MM.1S (cell line): ENCODE results near the gene MACROD2.

ENCODE experiments used
- CTCF ChIP-seq: fragments of 300-600 bp; sonication (generic); IDR thresholded peaks from 2 replicates; pipeline ENCODE4 v1.5.1; 2016; ENCODE audit warnings: antibody characterized with exemption, low read length, mixed read lengths
- EZH2phosphoT487 ChIP-seq: fragments of 300-600 bp; sonication (generic); IDR thresholded peaks from 2 replicates; pipeline ENCODE4 v1.6.1; 2018; ENCODE audit warnings: antibody characterized with exemption, low read length

GRCh38 chr20:14929388-14929787 is 934.1 kb downstream of the MACROD2 start:
- TF ChIP-seq CTCF = no peak
- TF ChIP-seq EZH2phosphoT487 = no peak
